ENCODE results near the gene SIDT1. TPM values are rescaled to one million over a fixed set of nuclear protein-coding genes. Genes with fewer than 3 reads are reported as not detected.

SIDT1 gene
- total RNA-seq, 1 donor from 2014 or later, result 0.92 TPM

GRCh38 chr3:113498221-113499005 is 33.9 kb upstream of the SIDT1 start:
- Mint-ChIP-seq H3K9me3 (ENCODE audit: unreplicated experiment) (no peaks in the 10 kb centered on the region), H3K27ac (ENCODE audit: unreplicated experiment) (no peak overlapping the region), H3K4me3 (ENCODE audit: unreplicated experiment) (no peak overlapping the region), H3K27me3 (ENCODE audit: unreplicated experiment) (no peaks in the 10 kb centered on the region), H3K4me1 (ENCODE audit: unreplicated experiment) (peaks cover 20% of the 10 kb centered on the region), H3K36me3 (ENCODE audit: low read depth, unreplicated experiment) (no peaks in the 10 kb centered on the region)
- no peak for TF ChIP-seq CTCF (IDR thresholded peaks at IDR 0.05; ENCODE audit: unreplicated experiment)
- no peak for DNase-seq (ENCODE audit: low spot score)

GRCh38 chr3:113499081-113499480 is 33.3 kb upstream of the SIDT1 start:
- no peak for DNase-seq (ENCODE audit: low spot score)
- no peaks in the 10 kb centered on the region for H3K36me3 Mint-ChIP-seq (ENCODE audit: low read depth, unreplicated experiment)
- H3K9me3 Mint-ChIP-seq (ENCODE audit: unreplicated experiment), result no peaks in the 10 kb centered on the region
- H3K27me3 Mint-ChIP-seq (ENCODE audit: unreplicated experiment), result no peaks in the 10 kb centered on the region
- H3K27ac Mint-ChIP-seq (ENCODE audit: unreplicated experiment), result no peak overlapping the region
- no peak overlapping the region for H3K4me3 Mint-ChIP-seq (ENCODE audit: unreplicated experiment)
- no peak for TF ChIP-seq CTCF (IDR thresholded peaks at IDR 0.05; ENCODE audit: unreplicated experiment)
- H3K4me1 Mint-ChIP-seq (ENCODE audit: unreplicated experiment), result peaks cover 20% of the 10 kb centered on the region

GRCh38 chr3:113501597-113501996 is 30.8 kb upstream of the SIDT1 start:
- Mint-ChIP-seq H3K27ac (ENCODE audit: unreplicated experiment) (no peak overlapping the region), H3K9me3 (ENCODE audit: unreplicated experiment) (no peaks in the 10 kb centered on the region)
- no peak for TF ChIP-seq CTCF (IDR thresholded peaks at IDR 0.05; ENCODE audit: unreplicated experiment)

GRCh38 chr3:113505867-113506266 is 26.5 kb upstream of the SIDT1 start:
- no peak overlapping the region for H3K4me3 Mint-ChIP-seq (ENCODE audit: unreplicated experiment)
- H3K4me1 Mint-ChIP-seq (ENCODE audit: unreplicated experiment), result peaks cover 7% of the 10 kb centered on the region
- no peaks in the 10 kb centered on the region for H3K9me3 Mint-ChIP-seq (ENCODE audit: unreplicated experiment)
- H3K27ac Mint-ChIP-seq (ENCODE audit: unreplicated experiment), result no peak overlapping the region
- DNase-seq (ENCODE audit: low spot score), result no peak
- H3K27me3 Mint-ChIP-seq (ENCODE audit: unreplicated experiment), result no peaks in the 10 kb centered on the region
- no peak for TF ChIP-seq CTCF (IDR thresholded peaks at IDR 0.05; ENCODE audit: unreplicated experiment)
- H3K36me3 Mint-ChIP-seq (ENCODE audit: low read depth, unreplicated experiment), result peaks cover 5% of the 10 kb centered on the region

More at GRCh38 chr3:113501597-113501996, 30.8 kb upstream of the SIDT1 start:
- Mint-ChIP-seq H3K4me1 (ENCODE audit: unreplicated experiment) (peaks cover 20% of the 10 kb centered on the region), H3K4me3 (ENCODE audit: unreplicated experiment) (no peak overlapping the region), H3K27me3 (ENCODE audit: unreplicated experiment) (no peaks in the 10 kb centered on the region), H3K36me3 (ENCODE audit: low read depth, unreplicated experiment) (peaks cover 5% of the 10 kb centered on the region)
- no peak for DNase-seq (ENCODE audit: low spot score)

- no peak overlapping the region for H3K4me3 Mint-ChIP-seq (ENCODE audit: unreplicated experiment)
- H3K27ac Mint-ChIP-seq (ENCODE audit: unreplicated experiment), result no peak overlapping the region
- DNase-seq (ENCODE audit: low spot score), result no peak
- TF ChIP-seq CTCF (IDR thresholded peaks at IDR 0.05; ENCODE audit: unreplicated experiment), result no peak
- H3K9me3 Mint-ChIP-seq (ENCODE audit: unreplicated experiment), result no peaks in the 10 kb centered on the region
- H3K4me1 Mint-ChIP-seq (ENCODE audit: unreplicated experiment), result no peaks in the 10 kb centered on the region
- H3K36me3 Mint-ChIP-seq (ENCODE audit: low read depth, unreplicated experiment), result peaks cover 5% of the 10 kb centered on the region
- H3K27me3 Mint-ChIP-seq (ENCODE audit: unreplicated experiment), result no peaks in the 10 kb centered on the region
Measured at GRCh38 chr3:113507501-113508067, 24.8 kb upstream of the SIDT1 start.

Measured in endothelial cell (in vitro differentiated cells).